A673 (cell line): ENCODE data around the gene CPEB2. TPM values are rescaled to one million over a fixed set of nuclear protein-coding genes. Genes with fewer than 3 reads are reported as not detected.

ENCODE experiments used
- BruUV-seq: library from RNA; stranded (reverse); fragments of 400-500 nt; replicated peaks from 2 replicates; lab custom pipeline; 2021; lab: Mats Ljungman, UMichigan
- CTCF ChIA-PET: fragments of 300-600 bp; sonication (Branson Sonifier 250); formaldehyde crosslinking; loops from one replicate; lab custom pipeline; 2022; ENCODE audit warnings: antibody characterized with exemption; lab: Charles Lee
- POLR2A ChIA-PET: fragments of 300-600 bp; sonication (Branson Sonifier 250); formaldehyde crosslinking; loops from one replicate; lab custom pipeline; 2022; ENCODE audit warnings: antibody characterized with exemption; ENCODE audit not compliant: low non-redundant PET; lab: Charles Lee
- DNase-seq: peaks from one replicate; pipeline ENCODE4 v3.0.0-alpha.2; 2015; ENCODE audit warnings: low spot score
- H3K27ac ChIP-seq: fragments of 200-600 bp; sonication (generic); 2 replicates; pipeline ENCODE4 v1.5.1; 2016; ENCODE audit warnings: mixed run types, low read depth, mild to moderate bottlenecking, mixed read lengths, antibody characterized with exemption, low read length; ENCODE audit not compliant: poor library complexity, severe bottlenecking
- H3K27me3 ChIP-seq: fragments of 200-600 bp; sonication (generic); replicated peaks from 2 replicates; pipeline ENCODE4 v1.6.1; 2017; ENCODE audit warnings: mixed run types, low read depth, mild to moderate bottlenecking, mixed read lengths, antibody characterized with exemption, low read length; ENCODE audit not compliant: insufficient read depth, poor library complexity
- H3K36me3 ChIP-seq: fragments of 200-600 bp; sonication (generic); 2 replicates; pipeline ENCODE4 v1.6.1; 2016; ENCODE audit warnings: mixed run types, mild to moderate bottlenecking, mixed read lengths, antibody characterized with exemption, low read length; ENCODE audit not compliant: insufficient read depth, poor library complexity, severe bottlenecking
- H3K4me1 ChIP-seq: fragments of 200-600 bp; sonication (generic); 2 replicates; pipeline ENCODE4 v1.6.1; 2017; ENCODE audit warnings: mixed run types, mild to moderate bottlenecking, mixed read lengths, antibody characterized with exemption, low read length; ENCODE audit not compliant: insufficient read depth, poor library complexity, severe bottlenecking
- H3K4me3 ChIP-seq: fragments of 200-600 bp; sonication (generic); 2 replicates; pipeline ENCODE4 v1.5.1; 2016; ENCODE audit warnings: low read depth, mixed run types, mild to moderate bottlenecking, mixed read lengths, low read length; ENCODE audit not compliant: poor library complexity, severe bottlenecking
- H3K9me3 ChIP-seq: fragments of 200-600 bp; sonication (generic); 2 replicates; pipeline ENCODE4 v1.6.1; 2016; ENCODE audit warnings: mixed run types, low read depth, mild to moderate bottlenecking, mixed read lengths, antibody characterized with exemption, low read length; ENCODE audit not compliant: poor library complexity, severe bottlenecking
- EZH2 ChIP-seq: fragments of 200-600 bp; sonication (generic); IDR thresholded peaks from 2 replicates; pipeline ENCODE4 v1.6.1; 2017; ENCODE audit warnings: borderline replicate concordance, low read depth, mild to moderate bottlenecking, mixed read lengths, antibody characterized with exemption, low read length; ENCODE audit not compliant: poor library complexity, severe bottlenecking
- intact Hi-C: fragments of 100-400 bp; cut with micrococcal nuclease; formaldehyde crosslinking; loops from one replicate; pipeline ENCODE4 v1.10.0; 2022; ENCODE audit not compliant: unreplicated experiment
- total RNA-seq: library from RNA; stranded (reverse); gene quantifications from 2 replicates; pipeline ENCODE4 v1.2.3, GENCODE V29; 2021
- TF ChIP-seq, protein P1 (sequence below): fragments of 300-800, 200-600 bp; sonication (generic); conservative IDR thresholded peaks from 2 replicates; pipeline ENCODE4 v1.5.1; 2017; ENCODE audit warnings: low read depth, mild to moderate bottlenecking, antibody characterized with exemption, low read length, moderate library complexity, mixed read lengths

The CPEB2 gene
- total RNA-seq, 1 experiment from 2014 or later: 75.5 TPM

DNA sequence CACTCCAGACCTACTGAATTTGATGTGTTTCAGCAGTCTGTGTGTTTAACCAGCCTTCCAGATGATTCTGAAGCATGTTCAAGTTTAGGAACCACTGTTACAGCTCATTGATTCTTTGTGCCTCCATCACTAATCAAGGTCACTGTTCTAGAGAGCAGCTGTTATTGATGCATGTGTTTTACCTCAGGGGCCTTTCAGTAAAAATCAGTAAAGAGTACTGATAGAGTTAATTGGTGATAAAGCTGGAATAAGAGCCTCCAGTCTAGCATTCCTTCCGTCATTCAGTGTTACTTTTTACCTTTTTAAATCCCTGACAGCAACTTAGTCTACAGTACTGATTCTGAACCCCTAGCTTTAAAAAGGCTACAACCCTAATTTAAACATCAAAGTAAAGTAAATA lies 12.9 kb downstream of the CPEB2 start:
- H3K27me3 ChIP-seq: no peaks in the 10 kb centered on the region
- H3K4me3 ChIP-seq: no peak overlapping the region
- peaks cover 99% of the 10 kb centered on the region for H3K36me3 ChIP-seq
- TF ChIP-seq EZH2: no peak
- TF ChIP-seq, protein P1, sequence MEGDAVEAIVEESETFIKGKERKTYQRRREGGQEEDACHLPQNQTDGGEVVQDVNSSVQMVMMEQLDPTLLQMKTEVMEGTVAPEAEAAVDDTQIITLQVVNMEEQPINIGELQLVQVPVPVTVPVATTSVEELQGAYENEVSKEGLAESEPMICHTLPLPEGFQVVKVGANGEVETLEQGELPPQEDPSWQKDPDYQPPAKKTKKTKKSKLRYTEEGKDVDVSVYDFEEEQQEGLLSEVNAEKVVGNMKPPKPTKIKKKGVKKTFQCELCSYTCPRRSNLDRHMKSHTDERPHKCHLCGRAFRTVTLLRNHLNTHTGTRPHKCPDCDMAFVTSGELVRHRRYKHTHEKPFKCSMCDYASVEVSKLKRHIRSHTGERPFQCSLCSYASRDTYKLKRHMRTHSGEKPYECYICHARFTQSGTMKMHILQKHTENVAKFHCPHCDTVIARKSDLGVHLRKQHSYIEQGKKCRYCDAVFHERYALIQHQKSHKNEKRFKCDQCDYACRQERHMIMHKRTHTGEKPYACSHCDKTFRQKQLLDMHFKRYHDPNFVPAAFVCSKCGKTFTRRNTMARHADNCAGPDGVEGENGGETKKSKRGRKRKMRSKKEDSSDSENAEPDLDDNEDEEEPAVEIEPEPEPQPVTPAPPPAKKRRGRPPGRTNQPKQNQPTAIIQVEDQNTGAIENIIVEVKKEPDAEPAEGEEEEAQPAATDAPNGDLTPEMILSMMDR: no peak
- POLR2A ChIA-PET: no interaction called here
- peak overlapping the region; percentile 68 for H3K27ac ChIP-seq
- CTCF ChIA-PET: no interaction called here
- H3K4me1 ChIP-seq: peaks cover 92% of the 10 kb centered on the region
- intact Hi-C loops: loop anchor here (10.0 kb wide), 1 partner anchor 1530 kb away; the partner anchor contains the start of gene RAB28
- BruUV-seq: no TSS peak
- no peaks in the 10 kb centered on the region for H3K9me3 ChIP-seq
- DNase-seq: no peak

DNA sequence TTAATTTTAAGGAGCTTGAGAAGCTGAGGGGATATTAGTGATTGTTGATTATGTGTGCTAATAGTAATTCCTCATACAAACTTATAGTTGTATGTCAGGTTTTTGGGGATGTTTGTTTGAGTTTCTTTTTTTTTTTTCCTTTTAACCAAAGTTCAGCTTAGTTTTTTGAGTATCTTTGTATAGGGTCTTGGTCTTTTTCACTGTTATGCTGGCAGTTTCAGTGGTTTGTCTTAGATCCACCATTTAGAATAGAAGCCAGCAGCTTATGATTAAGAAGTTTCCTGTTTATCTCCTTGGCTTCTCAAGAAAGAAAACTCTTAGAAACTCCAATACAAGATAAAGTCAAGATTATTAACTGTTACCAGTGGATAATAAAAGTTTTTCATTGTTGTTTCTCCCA lies 16.1 kb downstream of the CPEB2 start:
- intact Hi-C loops: loop anchor here (10.0 kb wide), 1 partner anchor 1534 kb away; the partner anchor contains the start of gene RAB28
- ChIA-PET POLR2A (no interaction called here), CTCF (interaction anchor here (0.6 kb wide), 1 partner anchor 378 kb away, joined by 3 read pairs; no protein-coding TSS in a partner anchor)
- TF ChIP-seq, protein P1: no peak
- TF ChIP-seq EZH2: no peak
- peaks cover 97% of the 10 kb centered on the region for H3K36me3 ChIP-seq
- BruUV-seq: no TSS peak
- H3K4me3 ChIP-seq: peak overlapping the region; percentile 12
- peak overlapping the region; percentile 68 for H3K27ac ChIP-seq
- peaks cover 89% of the 10 kb centered on the region for H3K4me1 ChIP-seq
- H3K9me3 ChIP-seq: no peaks in the 10 kb centered on the region
- no peak for DNase-seq
- no peaks in the 10 kb centered on the region for H3K27me3 ChIP-seq

DNA sequence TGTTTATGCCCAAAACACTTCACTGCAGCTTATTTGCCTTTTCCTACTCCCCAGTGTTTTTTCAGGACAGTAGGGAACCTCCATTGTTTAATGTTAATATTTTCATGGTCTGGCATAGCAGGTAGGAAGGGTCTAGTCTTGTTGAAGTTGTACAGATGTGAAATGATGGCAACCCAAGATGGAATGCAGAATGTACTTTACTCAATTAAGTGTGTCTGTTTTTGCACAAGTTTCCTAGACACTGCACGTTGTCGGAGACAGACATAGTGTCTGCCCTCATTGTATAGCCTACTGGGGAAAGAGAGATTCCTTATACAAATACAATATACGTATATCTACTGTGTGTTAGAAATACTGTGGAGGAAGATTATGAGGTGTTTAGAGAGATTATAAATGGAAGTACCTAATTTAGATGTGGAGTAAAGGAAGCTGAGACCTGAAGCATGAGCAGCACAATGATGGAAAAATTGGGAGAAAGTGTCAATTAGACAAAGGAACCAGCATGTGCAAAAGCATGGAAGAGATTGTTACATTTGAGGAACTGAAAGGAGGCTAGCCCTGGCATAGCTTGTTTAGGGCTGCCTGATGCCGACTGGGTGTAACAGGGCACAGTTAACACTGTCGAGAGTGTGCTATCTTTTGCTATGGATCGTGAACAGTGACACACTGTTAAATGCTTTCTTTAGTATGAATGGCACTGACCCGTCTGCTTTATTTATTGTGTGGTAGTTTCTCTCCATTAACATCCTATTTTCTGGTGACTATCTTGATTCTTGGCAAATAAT lies 18.4 kb downstream of the CPEB2 start:
- peaks cover 68% of the 10 kb centered on the region for H3K4me1 ChIP-seq
- CTCF ChIA-PET: no interaction called here
- intact Hi-C loops: no loop called here
- POLR2A ChIA-PET: no interaction called here
- peak overlapping the region; percentile 16 for H3K4me3 ChIP-seq
- H3K9me3 ChIP-seq: no peaks in the 10 kb centered on the region
- peak overlapping the region; percentile 49 for H3K27ac ChIP-seq
- no peak for DNase-seq
- H3K27me3 ChIP-seq: no peaks in the 10 kb centered on the region
- TF ChIP-seq EZH2: no peak
- TF ChIP-seq, protein P1: no peak
- peaks cover 97% of the 10 kb centered on the region for H3K36me3 ChIP-seq
- no TSS peak for BruUV-seq
